ENCODE measurements around the gene ZNF844. TPM values are rescaled to one million over a fixed set of nuclear protein-coding genes. Genes with fewer than 3 reads are reported as not detected.
"Not testable (repeated sequence)": the region's sequence is repeated elsewhere in the genome, so short reads cannot be mapped to it uniquely, and the experiment has no call there.

ZNF844 gene
- total RNA-seq, 4 donors from 2014 or later: 8.0 to 19.0 (median 9.9) TPM

DNA sequence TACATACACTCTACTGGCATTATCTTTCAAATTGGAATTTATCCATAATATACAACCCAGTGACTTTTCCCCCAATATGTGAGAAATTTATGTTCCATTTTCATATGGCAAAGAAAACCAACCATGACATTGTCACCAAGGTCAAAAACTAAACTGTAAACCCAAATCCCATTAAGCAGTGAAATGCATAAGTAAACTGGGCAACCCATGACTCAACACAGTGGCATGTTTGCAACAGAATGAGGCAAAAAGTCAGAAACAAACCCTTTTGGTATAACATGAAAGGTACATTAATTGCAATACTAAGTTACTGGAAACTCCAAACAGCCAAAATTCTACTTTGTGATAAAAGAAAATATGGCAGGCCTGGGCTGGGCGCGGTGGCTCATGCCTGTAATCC, 16.7 kb upstream of the ZNF844 start:
- Histone ChIP-seq H3K36me3 (peaks cover 0 to 16% of the 10 kb centered on the region in 2 donors), H3K4me3 (no peak overlapping the region), H3K27ac (no peak overlapping the region), H3K9me3 (peaks cover 0 to 29% (median 6%) of the 10 kb centered on the region in 3 donors), H3K4me1 (peaks cover 0 to 11% (median 5%) of the 10 kb centered on the region in 3 donors), H3K27me3 (no peaks in the 10 kb centered on the region)
- WGBS, 2 donors (ENCODE audit: low coverage in 1 of 2): 91 to 100% methylated on average over 2 of the region's 2 CpGs
- TF ChIP-seq POLR2A (IDR thresholded peaks at IDR 0.05): no peak
- TF ChIP-seq POLR2AphosphoS5 (IDR thresholded peaks at IDR 0.05): no peak
- TF ChIP-seq, protein P1, sequence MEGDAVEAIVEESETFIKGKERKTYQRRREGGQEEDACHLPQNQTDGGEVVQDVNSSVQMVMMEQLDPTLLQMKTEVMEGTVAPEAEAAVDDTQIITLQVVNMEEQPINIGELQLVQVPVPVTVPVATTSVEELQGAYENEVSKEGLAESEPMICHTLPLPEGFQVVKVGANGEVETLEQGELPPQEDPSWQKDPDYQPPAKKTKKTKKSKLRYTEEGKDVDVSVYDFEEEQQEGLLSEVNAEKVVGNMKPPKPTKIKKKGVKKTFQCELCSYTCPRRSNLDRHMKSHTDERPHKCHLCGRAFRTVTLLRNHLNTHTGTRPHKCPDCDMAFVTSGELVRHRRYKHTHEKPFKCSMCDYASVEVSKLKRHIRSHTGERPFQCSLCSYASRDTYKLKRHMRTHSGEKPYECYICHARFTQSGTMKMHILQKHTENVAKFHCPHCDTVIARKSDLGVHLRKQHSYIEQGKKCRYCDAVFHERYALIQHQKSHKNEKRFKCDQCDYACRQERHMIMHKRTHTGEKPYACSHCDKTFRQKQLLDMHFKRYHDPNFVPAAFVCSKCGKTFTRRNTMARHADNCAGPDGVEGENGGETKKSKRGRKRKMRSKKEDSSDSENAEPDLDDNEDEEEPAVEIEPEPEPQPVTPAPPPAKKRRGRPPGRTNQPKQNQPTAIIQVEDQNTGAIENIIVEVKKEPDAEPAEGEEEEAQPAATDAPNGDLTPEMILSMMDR (IDR thresholded peaks at IDR 0.05): no peak
- TF ChIP-seq EP300 (IDR thresholded peaks at IDR 0.05): no peak
- no peak for ATAC-seq

DNA sequence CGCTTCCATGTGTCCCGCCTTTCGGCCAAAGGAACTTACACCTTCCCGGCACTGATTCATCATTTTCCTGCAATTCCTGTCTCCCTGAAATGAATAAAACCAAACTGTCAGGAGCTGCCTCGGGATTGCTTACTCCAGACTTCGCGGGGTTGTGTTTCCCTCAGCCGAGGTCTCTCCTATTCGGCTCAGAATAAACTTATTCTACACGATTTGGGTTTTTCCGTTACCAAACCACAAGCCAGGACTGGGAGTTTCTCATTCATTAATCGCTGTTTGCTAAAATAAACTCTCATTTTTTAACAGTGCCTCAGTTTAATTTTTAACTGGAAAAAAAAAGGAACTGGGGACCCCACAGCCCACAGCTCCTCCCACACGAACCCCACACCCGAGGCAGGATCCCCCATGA, 12.4 kb upstream of the ZNF844 start:
- Histone ChIP-seq H3K9me3 (no peaks in the 10 kb centered on the region), H3K4me3 (peak overlapping the region; percentile 57 to 67), H3K36me3 (no peaks in the 10 kb centered on the region), H3K27ac (peak overlapping the region; percentile 2 to 81 (median 78)), H3K27me3 (no peaks in the 10 kb centered on the region), H3K4me1 (peaks cover 0 to 16% (median 5%) of the 10 kb centered on the region in 3 donors)
- WGBS, 2 donors (ENCODE audit: low coverage in 1 of 2): 0 to 5% methylated on average over 10 to 12 of the region's 14 CpGs
- no peak for ATAC-seq
- TF ChIP-seq, protein P1 (IDR thresholded peaks at IDR 0.05): no peak
- TF ChIP-seq POLR2AphosphoS5 (IDR thresholded peaks at IDR 0.05): peak; percentile 54
- no peak for TF ChIP-seq EP300 (IDR thresholded peaks at IDR 0.05)
- no peak for TF ChIP-seq POLR2A (IDR thresholded peaks at IDR 0.05)

DNA sequence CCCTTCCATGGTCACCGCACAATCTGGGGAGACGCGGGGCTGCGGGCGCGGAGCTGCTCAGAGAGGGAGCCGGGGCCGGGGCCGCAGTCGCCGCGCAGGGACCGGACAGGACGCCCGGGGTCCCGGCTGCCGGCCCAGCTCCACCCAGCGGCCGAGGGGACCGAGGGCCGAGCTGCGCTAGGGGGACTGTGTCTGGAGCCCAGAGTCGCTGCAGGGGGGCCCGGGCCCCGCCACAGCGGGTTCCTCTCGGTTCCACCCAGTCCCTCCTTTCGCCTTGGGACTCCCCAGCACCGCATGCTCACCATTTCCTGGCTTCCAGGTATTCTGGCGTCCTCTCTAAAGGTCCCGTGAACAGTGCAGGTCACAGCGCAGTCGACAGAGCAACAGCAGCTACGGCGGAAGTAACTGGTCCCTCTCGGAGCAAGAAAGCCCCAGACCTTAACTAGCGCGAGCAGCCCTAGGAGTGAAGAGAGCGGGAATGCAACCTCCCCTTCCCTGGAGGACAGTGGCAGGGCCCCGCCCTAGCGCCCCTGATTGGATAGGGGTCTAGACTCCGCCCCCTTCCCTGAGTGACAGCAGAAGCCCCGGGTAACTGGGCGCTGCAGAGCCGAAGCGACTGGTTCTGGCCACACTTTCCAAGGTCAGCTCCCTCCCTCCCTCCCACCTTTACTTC, 11.9 kb upstream of the ZNF844 start, which contains the start of gene ZNF878:
Gene ZNF878 (minus strand): TSS at position 465 of the 673 bp plus-strand sequence. CDS start 160 bp downstream, at position 305.
- WGBS, 2 donors (ENCODE audit: low coverage in 1 of 2): 0% methylated on average over 4 of the region's 46 CpGs; no CpG with 5 or more reads in 1 of the 2 donors
- peaks cover 0 to 16% (median 5%) of the 10 kb centered on the region in 3 donors for H3K4me1 ChIP-seq
- TF ChIP-seq, protein P1 (IDR thresholded peaks at IDR 0.05): no peak
- TF ChIP-seq POLR2A (IDR thresholded peaks at IDR 0.05) (peak; percentile 39 to 42), POLR2AphosphoS5 (IDR thresholded peaks at IDR 0.05) (peak; percentile 86)
- no peaks in the 10 kb centered on the region for H3K36me3 ChIP-seq
- H3K4me3 ChIP-seq: peak within 1 kb of the TSS; percentile 57 to 67
- no peaks in the 10 kb centered on the region for H3K9me3 ChIP-seq
- no peaks in the 10 kb centered on the region for H3K27me3 ChIP-seq
- peak within 1 kb of the TSS; percentile 2 to 81 (median 78) for H3K27ac ChIP-seq
- ATAC-seq: peak; percentile 99

GRCh38 chr19:12055784-12056183, 8.7 kb upstream of the ZNF844 start:
- no peak overlapping the region for H3K27ac ChIP-seq
- peaks cover 0 to 26% (median 5%) of the 10 kb centered on the region in 3 donors for H3K4me1 ChIP-seq
- H3K4me3 ChIP-seq: no peak overlapping the region
- 50 to 73% methylated on average over 3 to 5 of the region's 5 CpGs for WGBS, 2 donors (ENCODE audit: low coverage in 1 of 2)
- no peak for TF ChIP-seq POLR2A (IDR thresholded peaks at IDR 0.05)
- TF ChIP-seq POLR2AphosphoS5 (IDR thresholded peaks at IDR 0.05): no peak
- no peak for TF ChIP-seq EP300 (IDR thresholded peaks at IDR 0.05)
- H3K36me3 ChIP-seq: no peaks in the 10 kb centered on the region
- H3K9me3 ChIP-seq: no peaks in the 10 kb centered on the region
- no peak for ATAC-seq
- no peaks in the 10 kb centered on the region for H3K27me3 ChIP-seq

DNA sequence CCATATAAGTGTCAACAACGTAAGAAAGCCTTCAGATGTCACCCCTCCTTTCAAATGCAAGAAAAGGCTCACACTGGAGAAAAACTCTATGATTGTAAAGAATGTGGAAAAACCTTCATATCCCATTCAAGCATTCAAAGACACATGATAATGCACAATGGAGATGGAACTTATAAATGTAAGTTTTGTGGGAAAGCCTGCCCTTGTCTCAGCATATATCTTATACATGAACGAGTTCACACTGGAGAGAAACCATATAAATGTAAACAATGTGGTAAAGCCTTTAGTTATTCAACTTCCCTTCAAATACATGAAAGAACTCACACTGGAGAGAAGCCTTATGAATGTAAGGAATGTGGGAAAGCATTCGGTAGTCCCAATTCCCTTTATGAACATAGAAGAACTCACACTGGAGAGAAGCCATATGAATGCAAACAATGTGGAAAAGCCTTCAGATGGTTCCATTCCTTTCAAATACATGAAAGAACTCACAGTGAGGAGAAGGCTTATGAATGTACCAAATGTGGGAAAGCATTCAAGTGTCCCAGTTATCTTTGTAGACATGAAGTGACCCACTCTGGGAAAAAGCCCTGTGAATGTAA, 11.1 kb downstream of the ZNF844 start:
- Histone ChIP-seq H3K27ac (no peak overlapping the region), H3K36me3 (peaks cover 27 to 99% of the 10 kb centered on the region in 2 donors), H3K9me3 (peaks cover 17 to 100% (median 24%) of the 10 kb centered on the region in 3 donors), H3K4me1 (no peaks in the 10 kb centered on the region), H3K4me3 (no peak overlapping the region), H3K27me3 (no peaks in the 10 kb centered on the region)
- TF ChIP-seq POLR2A (IDR thresholded peaks at IDR 0.05) (no peak), POLR2AphosphoS5 (IDR thresholded peaks at IDR 0.05) (no peak), EP300 (IDR thresholded peaks at IDR 0.05) (no peak)
- TF ChIP-seq, protein P1 (IDR thresholded peaks at IDR 0.05): no peak
- ATAC-seq: no peak
- WGBS, 2 donors (ENCODE audit: low coverage in 1 of 2): 76 to 94% methylated on average over 3 of the region's 3 CpGs

- Histone ChIP-seq H3K9me3 (peaks cover 17 to 100% (median 24%) of the 10 kb centered on the region in 3 donors), H3K36me3 (peaks cover 27 to 95% of the 10 kb centered on the region in 2 donors)
- 97 to 100% methylated on average over 3 of the region's 3 CpGs for WGBS, 2 donors (ENCODE audit: low coverage in 1 of 2)
- not testable (repeated sequence) for ATAC-seq, H3K27ac ChIP-seq, H3K27me3 ChIP-seq, H3K4me3 ChIP-seq, H3K4me1 ChIP-seq
Observed at GRCh38 chr19:12076331-12076730, 11.8 kb downstream of the ZNF844 start.

Data from gastroesophageal sphincter (tissue), 4 donors.